Peyer's patch (tissue), 4 donors: ENCODE results near the gene HNF4A.

Experiments used
- POLR2A ChIP-seq, 2 donors: fragments of 450-650 bp; IDR thresholded peaks; one replicate each; pipeline ENCODE4 v1.5.1; 2017; ENCODE audit warnings: antibody characterized with exemption in 2 of 2, mild to moderate bottlenecking in 2 of 2, moderate library complexity in 2 of 2
- TF ChIP-seq, protein P1 (sequence below), 6 experiments: fragments of 450-650 bp in 4 of 6; fragments of 200-600 bp in 2 of 6; sonication (generic) in 1 of 6; IDR thresholded peaks; one replicate each; pipeline ENCODE4 v1.5.1; 2017 to 2019; ENCODE audit warnings: antibody characterized with exemption in 6 of 6, mild to moderate bottlenecking in 3 of 6, moderate library complexity in 1 of 6

DNA sequence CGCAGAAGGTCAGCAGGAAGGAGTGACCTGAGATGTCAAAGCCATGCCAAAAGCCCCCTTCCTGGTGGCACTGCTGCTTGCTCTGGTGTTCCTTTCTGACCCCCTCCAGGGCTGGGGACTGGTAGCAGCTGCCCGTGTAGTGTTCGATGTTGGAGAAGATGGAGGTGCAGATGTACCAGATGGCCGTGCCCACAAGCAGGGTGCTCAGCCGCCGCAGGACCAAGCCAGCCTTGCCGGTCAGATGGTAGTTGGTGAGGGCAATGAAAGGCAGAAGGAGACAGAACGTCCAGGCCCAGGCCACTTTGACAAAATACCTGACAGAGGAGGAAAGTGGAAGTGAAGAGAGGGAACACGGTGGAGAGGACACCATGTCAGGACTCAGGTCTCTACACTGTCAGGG lies 48.6 kb upstream of the HNF4A start:
- TF ChIP-seq, protein P1, sequence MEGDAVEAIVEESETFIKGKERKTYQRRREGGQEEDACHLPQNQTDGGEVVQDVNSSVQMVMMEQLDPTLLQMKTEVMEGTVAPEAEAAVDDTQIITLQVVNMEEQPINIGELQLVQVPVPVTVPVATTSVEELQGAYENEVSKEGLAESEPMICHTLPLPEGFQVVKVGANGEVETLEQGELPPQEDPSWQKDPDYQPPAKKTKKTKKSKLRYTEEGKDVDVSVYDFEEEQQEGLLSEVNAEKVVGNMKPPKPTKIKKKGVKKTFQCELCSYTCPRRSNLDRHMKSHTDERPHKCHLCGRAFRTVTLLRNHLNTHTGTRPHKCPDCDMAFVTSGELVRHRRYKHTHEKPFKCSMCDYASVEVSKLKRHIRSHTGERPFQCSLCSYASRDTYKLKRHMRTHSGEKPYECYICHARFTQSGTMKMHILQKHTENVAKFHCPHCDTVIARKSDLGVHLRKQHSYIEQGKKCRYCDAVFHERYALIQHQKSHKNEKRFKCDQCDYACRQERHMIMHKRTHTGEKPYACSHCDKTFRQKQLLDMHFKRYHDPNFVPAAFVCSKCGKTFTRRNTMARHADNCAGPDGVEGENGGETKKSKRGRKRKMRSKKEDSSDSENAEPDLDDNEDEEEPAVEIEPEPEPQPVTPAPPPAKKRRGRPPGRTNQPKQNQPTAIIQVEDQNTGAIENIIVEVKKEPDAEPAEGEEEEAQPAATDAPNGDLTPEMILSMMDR (IDR thresholded peaks at IDR 0.05) = no peak
- no peak for TF ChIP-seq POLR2A (IDR thresholded peaks at IDR 0.05)
